CD14-positive monocyte (primary cell): ENCODE measurements around the gene TMEM144. TPM values are rescaled to one million over a fixed set of nuclear protein-coding genes. Genes with fewer than 3 reads are reported as not detected.

ENCODE experiments used
- DNase-seq, 3 donors: peaks; one replicate each; pipeline ENCODE4 v3.0.0-alpha.2; 2011 to 2022
- H2AFZ ChIP-seq: 2 replicates; pipeline ENCODE4 v1.6.0; 2012; ENCODE audit warnings: mild to moderate bottlenecking, low read depth, low read length, inconsistent platforms; ENCODE audit not compliant: insufficient read depth, poor library complexity, severe bottlenecking
- H3K27ac ChIP-seq, 2 donors: 1 replicate in 1 of 2; 2 replicates in 1 of 2; pipeline ENCODE4 v1.5.1; 2012 to 2013; ENCODE audit warnings: low read length in 2 of 2, control low read depth in 1 of 2, inconsistent platforms in 1 of 2, low read depth in 1 of 2, mild to moderate bottlenecking in 1 of 2
- H3K27me3 ChIP-seq, 2 donors: one replicate each; pipeline versions ENCODE4 v1.6.0 to v1.6.1; 2011 to 2013; ENCODE audit warnings: low read length in 2 of 2; ENCODE audit not compliant: control insufficient read depth in 2 of 2, insufficient read depth in 2 of 2
- H3K36me3 ChIP-seq, 2 donors: replicated peaks in 1 of 2; 1 replicate in 1 of 2; 2 replicates in 1 of 2; pipeline versions ENCODE4 v1.5.1 to v1.6.1; 2012 to 2013; ENCODE audit warnings: low read length in 2 of 2, control low read depth in 1 of 2, inconsistent platforms in 1 of 2, mild to moderate bottlenecking in 1 of 2; ENCODE audit not compliant: insufficient read depth in 2 of 2, control insufficient read depth in 1 of 2
- H3K4me1 ChIP-seq, 2 donors: 1 replicate in 1 of 2; 2 replicates in 1 of 2; pipeline versions ENCODE4 v1.5.1 to v1.6.1; 2012 to 2013; ENCODE audit warnings: low read length in 2 of 2, control low read depth in 1 of 2, inconsistent platforms in 1 of 2, mild to moderate bottlenecking in 1 of 2, moderate library complexity in 1 of 2; ENCODE audit not compliant: insufficient read depth in 2 of 2, control insufficient read depth in 1 of 2
- H3K4me2 ChIP-seq: replicated peaks from 2 replicates; pipeline ENCODE3; 2012; ENCODE audit warnings: low read length, moderate library complexity, mild to moderate bottlenecking; ENCODE audit not compliant: poor library complexity, severe bottlenecking; ENCODE audit errors: extremely low read depth
- H3K4me3 ChIP-seq, 3 experiments: fragments of 200-600 bp in 1 of 3; sonication (generic) in 1 of 3; replicated peaks in 1 of 3; 1 replicate in 2 of 3; 2 replicates in 1 of 3; pipeline ENCODE4 v1.5.1; 2011 to 2013; ENCODE audit warnings: low read length in 3 of 3, mild to moderate bottlenecking in 3 of 3, control low read depth in 2 of 3, low read depth in 2 of 3, inconsistent platforms in 1 of 3, moderate library complexity in 1 of 3
- H3K79me2 ChIP-seq: 2 replicates; pipeline ENCODE4 v1.6.0; 2012; ENCODE audit warnings: mild to moderate bottlenecking, control low read depth, inconsistent platforms, low read length, moderate library complexity; ENCODE audit not compliant: insufficient read depth
- H3K9ac ChIP-seq: 2 replicates; pipeline ENCODE4 v1.6.0; 2017; ENCODE audit warnings: low read length, mild to moderate bottlenecking; ENCODE audit not compliant: insufficient read depth, poor library complexity, severe bottlenecking
- H3K9me3 ChIP-seq, 2 donors: replicated peaks in 1 of 2; 1 replicate in 1 of 2; 2 replicates in 1 of 2; pipeline versions ENCODE4 v1.5.1 to v1.6.1; 2012 to 2013; ENCODE audit warnings: low read length in 2 of 2, control low read depth in 1 of 2; ENCODE audit not compliant: control insufficient read depth in 1 of 2, insufficient read depth in 1 of 2
- H4K20me1 ChIP-seq: 2 replicates; pipeline ENCODE4 v1.6.0; 2012; ENCODE audit warnings: mild to moderate bottlenecking, low read length, control low read depth, moderate library complexity; ENCODE audit not compliant: insufficient read depth
- H3K27ac Mint-ChIP-seq, 7 donors: one replicate each; pipeline ENCODE4 v1.8.0; 2020; ENCODE audit warnings: mild to moderate bottlenecking in 7 of 7, mixed read lengths in 7 of 7, moderate library complexity in 6 of 7, inconsistent platforms in 2 of 7
- H3K27me3 Mint-ChIP-seq, 3 donors: one replicate each; pipeline ENCODE4 v1.8.0; 2021 to 2022; ENCODE audit warnings: low read depth in 3 of 3, mild to moderate bottlenecking in 3 of 3, mixed read lengths in 3 of 3, moderate library complexity in 3 of 3, inconsistent platforms in 1 of 3
- H3K36me3 Mint-ChIP-seq, 2 donors: one replicate each; pipeline ENCODE4 v1.8.0; 2020; ENCODE audit warnings: mixed read lengths in 2 of 2, inconsistent platforms in 1 of 2, mild to moderate bottlenecking in 1 of 2
- H3K4me1 Mint-ChIP-seq: one replicate; pipeline ENCODE4 v1.8.0; 2020; ENCODE audit warnings: mild to moderate bottlenecking, mixed read lengths
- H3K4me3 Mint-ChIP-seq, 2 donors: one replicate each; pipeline ENCODE4 v1.8.0; 2020; ENCODE audit warnings: mild to moderate bottlenecking in 2 of 2, mixed read lengths in 2 of 2, moderate library complexity in 1 of 2
- H3K9me3 Mint-ChIP-seq, 7 donors: one replicate each; pipeline ENCODE4 v1.8.0; 2020 to 2022; ENCODE audit warnings: mixed read lengths in 7 of 7, mild to moderate bottlenecking in 6 of 7, moderate library complexity in 6 of 7, inconsistent platforms in 2 of 7
- WGBS: methylation state at CpG from one replicate; pipeline ENCODE4 v1.1.5; 2013; ENCODE audit warnings: missing lambda C conversion rate; ENCODE audit not compliant: insufficient coverage; 5-methylcytosine and 5-hydroxymethylcytosine counted together
- intact Hi-C, 2 donors: fragments of 100-400 bp; cut with micrococcal nuclease; formaldehyde crosslinking; loops; one replicate each; pipeline versions ENCODE4 v1.15.0 to v1.15.1; 2023
- polyA plus RNA-seq, 3 donors: library from polyadenylated mRNA; depleted of rRNA in 1 of 3; unstranded in 2 of 3; stranded (reverse) in 1 of 3; fragments of 300-500 nt in 2 of 3; fragments of >200 nt in 1 of 3; fragmentation: Illumina TruSeq in 2 of 3; gene quantifications; 1 replicate in 2 of 3; 2 replicates in 1 of 3; pipeline ENCODE4 v1.2.3, GENCODE V29; 2012 to 2021
- TF ChIP-seq, protein P1 (sequence below): fragments of 200-600 bp; IDR thresholded peaks from one replicate; pipeline ENCODE4 v1.8.0; 2022; ENCODE audit warnings: antibody characterized with exemption, mild to moderate bottlenecking

The TMEM144 gene
- polyA plus RNA-seq, 3 donors, result 1.0 to 27.9 (median 1.5) TPM

DNA sequence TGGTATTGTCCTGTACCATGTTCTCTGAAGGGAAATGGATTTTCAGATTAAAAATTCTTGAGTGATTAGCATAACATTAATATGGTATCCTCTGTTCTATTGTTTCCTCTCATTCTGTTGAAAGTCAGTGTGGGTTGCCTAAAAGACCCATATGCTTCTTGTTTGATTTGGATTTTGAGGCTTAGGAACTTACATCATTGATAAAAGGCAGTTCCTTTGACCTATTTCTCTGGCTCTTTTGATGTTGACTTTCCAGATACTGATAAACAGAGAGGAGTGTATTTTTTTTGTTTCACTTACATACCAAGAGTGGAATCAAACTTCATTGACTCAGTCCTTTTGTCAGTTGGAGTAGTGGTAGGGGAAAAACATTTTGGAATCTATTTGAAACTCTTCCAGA is 32.8 kb downstream of the TMEM144 start:
- H3K79me2 ChIP-seq, result no peaks in the 10 kb centered on the region
- H3K27me3 ChIP-seq, result no peaks in the 10 kb centered on the region
- H3K9ac ChIP-seq, result no peak overlapping the region
- no peak overlapping the region for H3K4me3 ChIP-seq
- peaks cover 0 to 1% (median 0%) of the 10 kb centered on the region in 7 donors for H3K9me3 Mint-ChIP-seq
- no peaks in the 10 kb centered on the region for H3K4me1 Mint-ChIP-seq
- no peaks in the 10 kb centered on the region for H4K20me1 ChIP-seq
- TF ChIP-seq, protein P1, sequence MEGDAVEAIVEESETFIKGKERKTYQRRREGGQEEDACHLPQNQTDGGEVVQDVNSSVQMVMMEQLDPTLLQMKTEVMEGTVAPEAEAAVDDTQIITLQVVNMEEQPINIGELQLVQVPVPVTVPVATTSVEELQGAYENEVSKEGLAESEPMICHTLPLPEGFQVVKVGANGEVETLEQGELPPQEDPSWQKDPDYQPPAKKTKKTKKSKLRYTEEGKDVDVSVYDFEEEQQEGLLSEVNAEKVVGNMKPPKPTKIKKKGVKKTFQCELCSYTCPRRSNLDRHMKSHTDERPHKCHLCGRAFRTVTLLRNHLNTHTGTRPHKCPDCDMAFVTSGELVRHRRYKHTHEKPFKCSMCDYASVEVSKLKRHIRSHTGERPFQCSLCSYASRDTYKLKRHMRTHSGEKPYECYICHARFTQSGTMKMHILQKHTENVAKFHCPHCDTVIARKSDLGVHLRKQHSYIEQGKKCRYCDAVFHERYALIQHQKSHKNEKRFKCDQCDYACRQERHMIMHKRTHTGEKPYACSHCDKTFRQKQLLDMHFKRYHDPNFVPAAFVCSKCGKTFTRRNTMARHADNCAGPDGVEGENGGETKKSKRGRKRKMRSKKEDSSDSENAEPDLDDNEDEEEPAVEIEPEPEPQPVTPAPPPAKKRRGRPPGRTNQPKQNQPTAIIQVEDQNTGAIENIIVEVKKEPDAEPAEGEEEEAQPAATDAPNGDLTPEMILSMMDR, result no peak
- no peak overlapping the region for H3K27ac ChIP-seq
- peaks cover 63 to 76% of the 10 kb centered on the region in 2 donors for H3K36me3 Mint-ChIP-seq
- no peaks in the 10 kb centered on the region for H3K27me3 Mint-ChIP-seq
- no peak overlapping the region for H3K4me3 Mint-ChIP-seq
- intact Hi-C loops, result no loop called here
- no peak overlapping the region for H3K27ac Mint-ChIP-seq
- H3K4me2 ChIP-seq, result no peak overlapping the region
- H3K36me3 ChIP-seq, result peaks cover 53 to 81% of the 10 kb centered on the region in 2 donors
- DNase-seq, result no peak
- H3K4me1 ChIP-seq, result no peaks in the 10 kb centered on the region
- no peaks in the 10 kb centered on the region for H3K9me3 ChIP-seq
- H2AFZ ChIP-seq, result no peak overlapping the region

DNA sequence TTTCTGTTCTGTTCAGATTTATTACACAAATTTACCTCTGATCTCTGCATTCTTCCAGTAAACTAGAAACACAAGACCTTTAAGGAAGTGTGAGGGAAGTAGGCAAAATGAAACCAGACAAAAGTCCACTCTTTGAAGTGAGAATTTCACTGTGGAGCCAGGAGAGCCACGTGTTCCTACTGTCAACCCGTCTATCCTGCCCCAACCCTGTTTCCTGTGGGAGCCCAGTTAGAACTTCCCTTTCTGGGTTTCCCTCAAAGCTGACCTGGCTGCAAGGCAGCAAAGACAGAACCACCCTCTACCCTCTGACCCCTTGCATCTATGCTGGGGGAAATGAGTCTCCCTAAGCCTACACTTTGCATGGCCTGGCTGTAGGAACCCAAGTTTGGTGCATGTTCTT is 40.0 kb downstream of the TMEM144 start:
- no peak overlapping the region for H3K4me2 ChIP-seq
- H3K79me2 ChIP-seq, result no peaks in the 10 kb centered on the region
- Mint-ChIP-seq H3K27ac (peak overlapping the region in 6 of 7 donors; percentile 35 to 79 (median 60)), H3K9me3 (peaks cover 0 to 1% (median 0%) of the 10 kb centered on the region in 7 donors), H3K36me3 (peaks cover 22 to 58% of the 10 kb centered on the region in 2 donors), H3K4me1 (peaks cover 15% of the 10 kb centered on the region), H3K4me3 (no peak overlapping the region), H3K27me3 (no peaks in the 10 kb centered on the region)
- intact Hi-C loops, result loop anchor here in 1 of 2 donors (5.0 kb wide), 2 partner anchors 53 to 372 kb away; no protein-coding TSS in a partner anchor
- H3K36me3 ChIP-seq, result peaks cover 10 to 20% of the 10 kb centered on the region in 2 donors
- no peaks in the 10 kb centered on the region for H4K20me1 ChIP-seq
- H3K27me3 ChIP-seq, result no peaks in the 10 kb centered on the region
- no peak overlapping the region for H3K9ac ChIP-seq
- H3K27ac ChIP-seq, result peak overlapping the region in 1 of 2 donors; percentile 5
- peak; percentile 4 to 38 (median 10) for DNase-seq
- peaks cover 8 to 13% of the 10 kb centered on the region in 2 donors for H3K4me1 ChIP-seq
- no peak overlapping the region for H3K4me3 ChIP-seq
- WGBS, result 0% methylated on average over 2 of the region's 2 CpGs
- H2AFZ ChIP-seq, result no peak overlapping the region
- TF ChIP-seq, protein P1, result no peak
- H3K9me3 ChIP-seq, result no peaks in the 10 kb centered on the region
